ENCODE results near the gene ACRV1. TPM values are rescaled to one million over a fixed set of nuclear protein-coding genes. Genes with fewer than 3 reads are reported as not detected.

ACRV1 gene
- total and polyA plus RNA-seq, 2 of the 13 experiments (the other 11 are each of a cell fraction or from before 2014, with no cell fraction given): not detected

DNA sequence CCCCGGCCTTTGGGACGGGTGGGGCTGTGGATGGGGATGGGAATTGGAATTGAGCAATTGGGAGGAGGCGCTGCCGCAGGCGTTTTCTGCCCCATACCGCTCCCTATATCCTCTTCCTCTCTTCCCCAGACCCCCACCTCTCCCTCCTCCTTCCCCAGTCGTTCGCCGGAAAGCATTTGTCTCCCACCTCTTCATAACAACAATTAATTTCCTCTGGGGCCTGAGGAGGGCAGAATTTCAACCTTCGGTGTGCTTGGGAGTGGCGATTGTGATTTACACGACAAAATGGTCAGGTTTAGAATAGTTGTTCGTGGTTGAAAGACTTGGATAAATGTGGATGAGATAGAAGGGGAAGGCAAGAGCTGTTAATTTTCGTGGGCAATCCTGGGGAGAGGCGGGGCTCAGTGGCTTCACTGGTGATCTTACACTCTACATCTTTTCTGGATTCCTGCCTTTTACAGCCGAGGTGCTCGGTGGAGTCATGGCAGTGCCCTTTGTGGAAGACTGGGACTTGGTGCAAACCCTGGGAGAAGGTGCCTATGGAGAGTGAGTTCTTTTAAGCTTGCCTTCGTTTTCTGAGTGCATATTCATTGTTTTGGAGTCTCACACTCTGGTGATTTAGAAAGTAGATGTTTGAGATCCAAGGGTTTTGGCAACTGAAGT is 54.2 kb downstream of the ACRV1 start (continued):
- 0 out of 2 replicates have a peak, but pooled peaks have one; percentile 46 for TF ChIP-seq SIN3A (IDR thresholded peaks at IDR 0.05; ENCODE audit: borderline replicate concordance, low read depth, low read length)
- TF ChIP-seq ZNF782 (CRISPR knock-in tag; IDR thresholded peaks at IDR 0.05; ENCODE audit: borderline replicate concordance): no peak
- TF ChIP-seq HNRNPK (IDR thresholded peaks at IDR 0.05; ENCODE audit: low read depth, low read length, poor library complexity, severe bottlenecking): peak; percentile 40
- no peak for TF ChIP-seq SOX13 (IDR thresholded peaks at IDR 0.05)
- TF ChIP-seq SOX13 (CRISPR knock-in tag; conservative IDR thresholded peaks at IDR 0.05 in 1 of 2, IDR thresholded peaks at IDR 0.05 in 1 of 2): 0 out of 4 replicates have a peak, but pooled peaks of 1 of the 2 experiments have one; percentile 63
- TF ChIP-seq ZNF891 (CRISPR knock-in tag; IDR thresholded peaks at IDR 0.05): no peak
- no peak for TF ChIP-seq FOSL2 (CRISPR knock-in tag; IDR thresholded peaks at IDR 0.05)
- TF ChIP-seq MYPOP (CRISPR knock-in tag; IDR thresholded peaks at IDR 0.05): no peak
- TF ChIP-seq DRAP1 (CRISPR knock-in tag; IDR thresholded peaks at IDR 0.05): no peak
- TF ChIP-seq RAD21 (CRISPR knock-in tag; IDR thresholded peaks at IDR 0.05): no peak; the same call in 1 of the 2 replicates
- peak; percentile 59 for TF ChIP-seq CEBPG (CRISPR knock-in tag; IDR thresholded peaks at IDR 0.05)

All from HepG2 (cell line).